Measurements from ENCODE around the gene NCAPD3.

DNA sequence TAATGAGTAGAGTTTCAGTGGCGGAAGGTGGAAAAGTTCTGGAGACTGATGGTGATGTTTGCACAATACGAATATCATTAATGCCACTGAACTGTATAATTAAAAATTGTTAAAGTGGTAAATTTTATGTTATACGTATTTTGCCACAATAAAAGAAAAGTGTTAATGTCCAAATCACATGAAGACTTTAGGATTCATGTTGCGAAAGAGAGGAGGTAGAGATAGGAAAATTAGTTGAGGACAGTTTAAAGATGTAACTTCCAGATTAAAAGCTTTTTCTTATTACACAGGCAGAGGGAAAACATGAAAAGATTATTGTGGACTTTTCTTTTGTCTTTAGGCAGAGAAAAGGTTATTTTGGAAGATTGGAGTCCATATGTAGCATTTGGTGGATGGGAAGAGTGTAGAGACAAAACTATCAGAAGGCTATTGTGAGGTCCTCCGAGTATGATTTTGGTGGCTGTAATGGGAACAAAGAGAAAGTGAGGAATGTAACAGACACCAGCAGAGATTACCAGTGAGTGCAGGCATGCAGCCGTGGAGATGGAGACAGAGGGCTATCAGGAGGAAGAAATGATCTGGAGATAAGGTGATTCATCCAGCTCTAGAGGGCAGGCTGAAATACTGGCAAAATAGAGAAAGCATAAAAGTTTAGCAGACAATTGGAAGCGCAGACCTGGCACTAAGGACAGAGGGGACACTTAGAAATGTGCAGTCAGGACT lies 13.2 kb upstream of the NCAPD3 start:
- TF ChIP-seq TOX (CRISPR knock-in tag; IDR thresholded peaks at IDR 0.05; ENCODE audit: borderline replicate concordance) (no peak), ZFP3 (CRISPR knock-in tag; IDR thresholded peaks at IDR 0.05) (no peak)
